Lung (tissue), 12 donors: ENCODE measurements around the gene BCAS3. TPM values are rescaled to one million over a fixed set of nuclear protein-coding genes. Genes with fewer than 3 reads are reported as not detected.

Source experiments
- ATAC-seq: fragments of 200-7000 bp; cut with Tn5 transposase; one replicate; pipeline ENCODE4 v1.9.1; 2020; ENCODE audit warnings: moderate number of reproducible peaks; ENCODE audit not compliant: insufficient read depth, low FRiP score
- DNase-seq, 3 donors: peaks; one replicate each; pipeline ENCODE4 v3.0.0-alpha.2; 2013 to 2017
- H3K27ac ChIP-seq, 2 donors: one replicate each; pipeline ENCODE4 v1.5.1; 2013; ENCODE audit warnings: mild to moderate bottlenecking in 2 of 2, moderate library complexity in 2 of 2, control low read depth in 1 of 2, inconsistent platforms in 1 of 2, low read depth in 1 of 2, low read length in 1 of 2
- H3K27me3 ChIP-seq, 3 donors: one replicate each; pipeline ENCODE4 v1.5.1; 2013; ENCODE audit warnings: low read length in 2 of 3; ENCODE audit not compliant: control insufficient read depth in 3 of 3, insufficient read depth in 3 of 3
- H3K36me3 ChIP-seq, 4 donors: one replicate each; pipeline ENCODE4 v1.5.1; 2013; ENCODE audit warnings: low read length in 4 of 4, mild to moderate bottlenecking in 1 of 4, moderate library complexity in 1 of 4; ENCODE audit not compliant: control insufficient read depth in 4 of 4, insufficient read depth in 4 of 4
- H3K4me1 ChIP-seq, 5 donors: one replicate each; pipeline ENCODE4 v1.5.1; 2013; ENCODE audit warnings: low read length in 5 of 5, mild to moderate bottlenecking in 2 of 5, moderate library complexity in 1 of 5; ENCODE audit not compliant: control insufficient read depth in 5 of 5, insufficient read depth in 5 of 5
- H3K4me3 ChIP-seq: one replicate; pipeline ENCODE4 v1.5.1; 2013; ENCODE audit warnings: mild to moderate bottlenecking, control low read depth, moderate library complexity
- H3K9ac ChIP-seq, 2 donors: one replicate each; pipeline ENCODE4 v1.5.1; 2013; ENCODE audit warnings: low read length in 2 of 2, control low read depth in 1 of 2; ENCODE audit not compliant: insufficient read depth in 1 of 2
- H3K9me3 ChIP-seq, 4 donors: one replicate each; pipeline ENCODE4 v1.5.1; 2013; ENCODE audit warnings: low read length in 3 of 4, mild to moderate bottlenecking in 1 of 4, moderate library complexity in 1 of 4; ENCODE audit not compliant: control insufficient read depth in 4 of 4, insufficient read depth in 3 of 4
- WGBS, 2 donors: extraction: QIAGEN DNeasy Blood & Tissue Kit; methylation state at CpG; one replicate each; pipeline ENCODE4 v1.1.7; 2013; 5-methylcytosine and 5-hydroxymethylcytosine counted together
- polyA plus RNA-seq, 2 donors: library from polyadenylated mRNA; stranded (reverse); fragments of 200-250 nt; gene quantifications; one replicate each; pipeline ENCODE4 v1.2.1, GENCODE V29; 2013
- total RNA-seq, 2 donors: library from RNA; depleted of rRNA in 1 of 2; stranded (reverse); fragments of >200 nt in 1 of 2; gene quantifications; one replicate each; pipeline ENCODE4 v1.2.1, GENCODE V29; 2014 to 2021
- TF ChIP-seq, protein P1 (sequence below): IDR thresholded peaks from 2 replicates; pipeline ENCODE4 v1.5.1; 2012; ENCODE audit warnings: mild to moderate bottlenecking; ENCODE audit errors: control extremely low read depth, extremely low read depth
- donor health status: control.
- donor health status: control.
- donor health status: Bipolar disorder and iron deficiency.
- donor health status: healthy.
- donor health status: DM: yes; HTN: yes; CAD: no.

BCAS3 gene
- total and polyA plus RNA-seq, 4 donors, result 4.0 to 101 (median 20.3) TPM

DNA sequence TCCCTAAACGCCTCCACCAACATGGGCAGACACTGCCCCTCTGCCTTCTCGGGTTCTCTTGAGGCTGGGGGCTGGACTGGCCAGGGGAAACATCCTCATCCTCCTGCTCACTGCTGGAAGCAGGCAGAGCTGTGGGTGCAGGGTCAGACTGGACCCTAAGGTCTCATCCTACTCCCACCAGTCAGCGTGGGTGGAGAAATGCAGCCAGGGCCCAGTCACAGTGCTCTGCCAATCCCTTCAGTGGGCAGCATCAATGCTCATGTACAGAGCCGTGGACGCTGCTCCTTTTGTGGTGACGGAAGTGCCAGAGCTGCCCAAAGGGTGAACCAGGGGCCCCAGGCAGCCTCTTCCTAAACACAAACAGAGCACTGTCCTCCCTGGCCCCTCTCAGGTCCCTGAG lies 708.6 kb downstream of the BCAS3 start:
- DNase-seq (no peak), ATAC-seq (no peak)
- H3K9me3 ChIP-seq, result no peaks in the 10 kb centered on the region
- H3K4me3 ChIP-seq, result no peak overlapping the region
- TF ChIP-seq, protein P1, sequence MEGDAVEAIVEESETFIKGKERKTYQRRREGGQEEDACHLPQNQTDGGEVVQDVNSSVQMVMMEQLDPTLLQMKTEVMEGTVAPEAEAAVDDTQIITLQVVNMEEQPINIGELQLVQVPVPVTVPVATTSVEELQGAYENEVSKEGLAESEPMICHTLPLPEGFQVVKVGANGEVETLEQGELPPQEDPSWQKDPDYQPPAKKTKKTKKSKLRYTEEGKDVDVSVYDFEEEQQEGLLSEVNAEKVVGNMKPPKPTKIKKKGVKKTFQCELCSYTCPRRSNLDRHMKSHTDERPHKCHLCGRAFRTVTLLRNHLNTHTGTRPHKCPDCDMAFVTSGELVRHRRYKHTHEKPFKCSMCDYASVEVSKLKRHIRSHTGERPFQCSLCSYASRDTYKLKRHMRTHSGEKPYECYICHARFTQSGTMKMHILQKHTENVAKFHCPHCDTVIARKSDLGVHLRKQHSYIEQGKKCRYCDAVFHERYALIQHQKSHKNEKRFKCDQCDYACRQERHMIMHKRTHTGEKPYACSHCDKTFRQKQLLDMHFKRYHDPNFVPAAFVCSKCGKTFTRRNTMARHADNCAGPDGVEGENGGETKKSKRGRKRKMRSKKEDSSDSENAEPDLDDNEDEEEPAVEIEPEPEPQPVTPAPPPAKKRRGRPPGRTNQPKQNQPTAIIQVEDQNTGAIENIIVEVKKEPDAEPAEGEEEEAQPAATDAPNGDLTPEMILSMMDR, result no peak
- peaks cover 0 to 59% (median 10%) of the 10 kb centered on the region in 5 donors for H3K4me1 ChIP-seq
- H3K9ac ChIP-seq, result no peak overlapping the region
- no peak overlapping the region for H3K27ac ChIP-seq
- 81 to 86% methylated on average over 6 of the region's 6 CpGs for WGBS, 2 donors
- H3K27me3 ChIP-seq, result no peaks in the 10 kb centered on the region
- H3K36me3 ChIP-seq, result no peaks in the 10 kb centered on the region

DNA sequence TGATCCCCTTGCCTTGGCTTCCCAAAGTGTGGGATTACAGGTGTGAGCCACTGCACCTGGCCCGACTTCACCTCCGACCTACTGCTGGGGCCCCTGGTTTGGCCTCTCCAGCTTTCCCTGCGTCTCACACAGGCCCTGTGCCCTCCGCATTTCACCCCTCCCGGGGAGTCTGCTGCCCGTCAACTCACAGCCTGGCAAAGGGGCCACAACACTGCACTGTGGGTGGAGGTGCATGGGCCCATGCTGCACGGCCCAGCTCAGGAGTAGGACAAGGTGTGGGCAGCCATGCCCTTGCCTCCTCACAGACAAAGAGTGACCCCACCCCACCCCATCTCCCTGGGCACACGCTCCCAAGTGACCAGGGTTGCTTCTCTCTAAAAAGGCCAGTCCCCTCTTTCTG lies 709.4 kb downstream of the BCAS3 start:
- Histone ChIP-seq H3K27ac (no peak overlapping the region), H3K4me1 (peaks cover 0 to 57% (median 9%) of the 10 kb centered on the region in 5 donors), H3K9ac (no peak overlapping the region), H3K36me3 (no peaks in the 10 kb centered on the region), H3K4me3 (no peak overlapping the region), H3K27me3 (no peaks in the 10 kb centered on the region), H3K9me3 (no peaks in the 10 kb centered on the region)
- ATAC-seq, result no peak
- TF ChIP-seq, protein P1, result no peak
- DNase-seq, result no peak
- 95 to 98% methylated on average over 8 of the region's 8 CpGs for WGBS, 2 donors

DNA sequence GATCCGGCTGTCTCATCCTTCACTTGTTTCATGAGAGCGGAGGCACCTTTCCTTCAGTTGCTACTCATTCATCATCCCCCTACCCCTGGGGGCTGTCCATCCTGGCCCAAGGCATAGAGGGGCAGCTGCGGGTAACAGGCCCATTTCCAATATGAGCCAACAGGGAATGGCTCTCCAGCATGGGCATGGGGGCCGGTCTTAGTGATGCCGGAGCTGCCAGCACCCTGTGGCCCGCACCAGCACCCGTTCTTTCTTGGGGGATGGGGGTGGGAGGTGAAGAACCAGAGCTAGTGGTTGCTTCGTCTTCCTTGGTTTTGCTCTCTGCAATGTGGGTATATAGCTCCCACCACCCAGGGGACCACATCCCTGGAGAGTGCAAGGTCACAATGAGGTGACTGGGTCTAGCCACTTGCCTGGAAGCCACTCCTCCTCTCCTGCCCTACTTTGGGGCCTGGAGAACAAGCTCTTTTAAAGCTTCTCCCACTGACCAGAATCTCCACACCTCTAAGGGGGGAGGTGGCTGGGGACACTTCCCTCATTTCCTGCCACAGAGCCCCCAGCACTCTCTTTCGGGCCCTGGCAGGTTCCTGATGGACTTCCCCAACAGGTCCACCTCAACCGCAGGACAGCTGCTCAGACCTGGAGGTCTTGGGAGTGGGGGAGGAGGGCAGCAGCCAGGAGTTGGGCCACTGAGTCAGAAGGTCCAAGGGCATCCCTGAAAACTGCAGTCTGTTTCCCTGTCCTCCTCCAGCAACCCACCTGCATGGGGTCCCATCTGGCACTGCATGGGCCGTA lies 710.1 kb downstream of the BCAS3 start:
- Histone ChIP-seq H3K9me3 (no peaks in the 10 kb centered on the region), H3K4me1 (peaks cover 0 to 57% (median 9%) of the 10 kb centered on the region in 5 donors), H3K36me3 (peaks cover 0 to 2% (median 0%) of the 10 kb centered on the region in 4 donors), H3K4me3 (no peak overlapping the region), H3K9ac (no peak overlapping the region), H3K27me3 (no peaks in the 10 kb centered on the region), H3K27ac (no peak overlapping the region)
- 93% methylated on average over 11 of the region's 11 CpGs for WGBS, 2 donors
- DNase-seq, result no peak
- ATAC-seq, result no peak
- TF ChIP-seq, protein P1, result no peak
